Measurements from ENCODE around the gene NCKAP5. TPM values are rescaled to one million over a fixed set of nuclear protein-coding genes. Genes with fewer than 3 reads are reported as not detected.

Gene NCKAP5
- total and polyA plus RNA-seq, 2 of the 8 experiments (the other 6 are each of a cell fraction or from before 2014, with no cell fraction given): 0.27 to 0.86 TPM

GRCh38 chr2:133360882-133361281 lies 207.4 kb downstream of the NCKAP5 start:
- Histone ChIP-seq H3K27ac (ENCODE audit: low read depth, low read length) (no peak overlapping the region), H3K23me2 (ENCODE audit: low read depth, low read length) (no peaks in the 10 kb centered on the region; the same call in 1 of the 2 replicates), H3K36me3 (ENCODE audit: control insufficient read depth in 2 of 4, insufficient read depth in 4 of 4, low read length in 3 of 4) (no peaks in the 10 kb centered on the region), H3K4me2 (ENCODE audit: insufficient read depth in 1 of 2, low read depth in 2 of 2, low read length in 2 of 2) (no peak overlapping the region), H2BK5ac (ENCODE audit: low read depth, low read length) (no peak overlapping the region), H2AK5ac (ENCODE audit: low read depth, low read length) (no peak overlapping the region), H3K9me3 (ENCODE audit: insufficient read depth in 2 of 2, low read depth in 1 of 2, low read length in 1 of 2) (no peaks in the 10 kb centered on the region), H4K91ac (replicated peaks; ENCODE audit: insufficient read length, low read length) (no peak overlapping the region), H3K4me1 (replicated peaks in 1 of 4; ENCODE audit: control insufficient read depth in 3 of 4, insufficient read depth in 4 of 4, low read length in 3 of 4) (0 out of 7 replicates have a peak, but pooled peaks cover 0 to 2% (median 0%) of the 10 kb centered on the region in 4 experiments), H3K56ac (replicated peaks; ENCODE audit: insufficient read length, low read depth, low read length) (no peak overlapping the region), H3K4me3 (ENCODE audit: extremely low read depth in 1 of 4, insufficient read depth in 2 of 4, low read depth in 3 of 4, low read length in 4 of 4) (no peak overlapping the region), H3K27me3 (replicated peaks in 1 of 4; ENCODE audit: control insufficient read depth in 3 of 4, extremely low read depth in 1 of 4, insufficient read depth in 3 of 4, low read length in 3 of 4) (no peaks in the 10 kb centered on the region), H2BK20ac (ENCODE audit: low read length) (no peak overlapping the region), H2AFZ (ENCODE audit: low read length) (no peak overlapping the region), H4K8ac (ENCODE audit: extremely low read depth, insufficient read depth, low read length) (no peak overlapping the region), H3K14ac (ENCODE audit: insufficient read length) (no peak overlapping the region), H3K23ac (ENCODE audit: insufficient read length) (no peak overlapping the region), H4K20me1 (replicated peaks in 1 of 2; ENCODE audit: control insufficient read depth in 1 of 2, insufficient read depth in 2 of 2, low read length in 2 of 2) (no peaks in the 10 kb centered on the region), H3K79me2 (ENCODE audit: control insufficient read depth in 1 of 2, insufficient read depth in 2 of 2, low read length in 2 of 2) (no peaks in the 10 kb centered on the region), H2BK15ac (ENCODE audit: low read length) (no peak overlapping the region), H2BK12ac (ENCODE audit: low read depth, low read length) (no peak overlapping the region), H4K5ac (ENCODE audit: insufficient read length, low read depth, low read length) (no peak overlapping the region), H3K4ac (replicated peaks; ENCODE audit: insufficient read length, low read depth, low read length) (no peak overlapping the region), H3K9ac (replicated peaks in 1 of 4; ENCODE audit: extremely low read depth in 1 of 4, low read depth in 3 of 4, low read length in 3 of 4) (no peak overlapping the region), H2BK120ac (replicated peaks; ENCODE audit: low read depth, low read length) (no peak overlapping the region), H3K18ac (ENCODE audit: extremely low read depth, low read length) (no peak overlapping the region), H3K79me1 (ENCODE audit: low read depth, low read length) (no peaks in the 10 kb centered on the region)
- 83% methylated on average over 1 of the region's 1 CpG; no CpG with 5 or more reads in 1 of the 2 experiments for WGBS, 2 experiments (ENCODE audit: extremely low coverage in 1 of 2, insufficient coverage in 1 of 2, insufficient read length in 1 of 2, insufficient replicate concordance in 2 of 2, low coverage in 1 of 2, low lambda C conversion rate in 2 of 2, missing lambda C conversion rate in 1 of 2)
- TF ChIP-seq RNF2 (IDR thresholded peaks at IDR 0.05; ENCODE audit: borderline replicate concordance, low read depth, low read length, missing control alignments, poor library complexity, severe bottlenecking) (no peak), JUND (IDR thresholded peaks at IDR 0.05; ENCODE audit: low read length) (no peak), EZH2 (IDR thresholded peaks at IDR 0.05; ENCODE audit: low read depth, low read length, severe bottlenecking) (no peak), RXRA (IDR thresholded peaks at IDR 0.05; ENCODE audit: insufficient read depth, low read depth, low read length) (no peak), SUZ12 (IDR thresholded peaks at IDR 0.05; ENCODE audit: low read length) (no peak), RAD21 (IDR thresholded peaks at IDR 0.05 in 1 of 2, conservative IDR thresholded peaks at IDR 0.05 in 1 of 2; ENCODE audit: low read depth in 2 of 2, low read length in 2 of 2) (no peak), CREB1 (IDR thresholded peaks at IDR 0.05) (no peak), NANOG (IDR thresholded peaks at IDR 0.05; ENCODE audit: insufficient read depth, low read depth, low read length, poor library complexity, severe bottlenecking) (no peak), ASH2L (IDR thresholded peaks at IDR 0.05; ENCODE audit: low read length) (no peak), POU5F1 (IDR thresholded peaks at IDR 0.05; ENCODE audit: low read depth, low read length) (no peak), CHD2 (IDR thresholded peaks at IDR 0.05; ENCODE audit: low read length) (no peak), MAX (IDR thresholded peaks at IDR 0.05) (no peak), SP1 (IDR thresholded peaks at IDR 0.05; ENCODE audit: low read depth, low read length) (no peak), SP4 (IDR thresholded peaks at IDR 0.05; ENCODE audit: low read length) (no peak), HDAC6 (IDR thresholded peaks at IDR 0.05; ENCODE audit: low read depth, low read length) (no peak)
- no peak for FAIRE-seq
- POLR2A ChIA-PET (ENCODE audit: partially characterized antibody): interaction anchor here (0.7 kb wide), 1 partner anchor 11 kb away, joined by 3 read pairs; no protein-coding TSS in a partner anchor
- CTCF ChIA-PET (ENCODE audit: partially characterized antibody): no interaction called here
- no peak for DNase-seq (ENCODE audit: low read depth in 1 of 2, low spot score in 2 of 2)
